A673 (cell line): ENCODE measurements around the gene LAS1L. TPM values are rescaled to one million over a fixed set of nuclear protein-coding genes. Genes with fewer than 3 reads are reported as not detected.

Experiments used
- BruUV-seq: library from RNA; stranded (reverse); fragments of 400-500 nt; replicated peaks from 2 replicates; lab custom pipeline; 2021; lab: Mats Ljungman, UMichigan
- CTCF ChIA-PET: fragments of 300-600 bp; sonication (Branson Sonifier 250); formaldehyde crosslinking; loops from one replicate; lab custom pipeline; 2022; ENCODE audit warnings: antibody characterized with exemption; lab: Charles Lee
- POLR2A ChIA-PET: fragments of 300-600 bp; sonication (Branson Sonifier 250); formaldehyde crosslinking; loops from one replicate; lab custom pipeline; 2022; ENCODE audit warnings: antibody characterized with exemption; ENCODE audit not compliant: low non-redundant PET; lab: Charles Lee
- DNase-seq: peaks from one replicate; pipeline ENCODE4 v3.0.0-alpha.2; 2015; ENCODE audit warnings: low spot score
- H3K27ac ChIP-seq: fragments of 200-600 bp; sonication (generic); 2 replicates; pipeline ENCODE4 v1.5.1; 2016; ENCODE audit warnings: mixed run types, low read depth, mild to moderate bottlenecking, mixed read lengths, antibody characterized with exemption, low read length; ENCODE audit not compliant: poor library complexity, severe bottlenecking
- H3K27me3 ChIP-seq: fragments of 200-600 bp; sonication (generic); replicated peaks from 2 replicates; pipeline ENCODE4 v1.6.1; 2017; ENCODE audit warnings: mixed run types, low read depth, mild to moderate bottlenecking, mixed read lengths, antibody characterized with exemption, low read length; ENCODE audit not compliant: insufficient read depth, poor library complexity
- H3K36me3 ChIP-seq: fragments of 200-600 bp; sonication (generic); 2 replicates; pipeline ENCODE4 v1.6.1; 2016; ENCODE audit warnings: mixed run types, mild to moderate bottlenecking, mixed read lengths, antibody characterized with exemption, low read length; ENCODE audit not compliant: insufficient read depth, poor library complexity, severe bottlenecking
- H3K4me1 ChIP-seq: fragments of 200-600 bp; sonication (generic); 2 replicates; pipeline ENCODE4 v1.6.1; 2017; ENCODE audit warnings: mixed run types, mild to moderate bottlenecking, mixed read lengths, antibody characterized with exemption, low read length; ENCODE audit not compliant: insufficient read depth, poor library complexity, severe bottlenecking
- H3K4me3 ChIP-seq: fragments of 200-600 bp; sonication (generic); 2 replicates; pipeline ENCODE4 v1.5.1; 2016; ENCODE audit warnings: low read depth, mixed run types, mild to moderate bottlenecking, mixed read lengths, low read length; ENCODE audit not compliant: poor library complexity, severe bottlenecking
- H3K9me3 ChIP-seq: fragments of 200-600 bp; sonication (generic); 2 replicates; pipeline ENCODE4 v1.6.1; 2016; ENCODE audit warnings: mixed run types, low read depth, mild to moderate bottlenecking, mixed read lengths, antibody characterized with exemption, low read length; ENCODE audit not compliant: poor library complexity, severe bottlenecking
- EZH2 ChIP-seq: fragments of 200-600 bp; sonication (generic); IDR thresholded peaks from 2 replicates; pipeline ENCODE4 v1.6.1; 2017; ENCODE audit warnings: borderline replicate concordance, low read depth, mild to moderate bottlenecking, mixed read lengths, antibody characterized with exemption, low read length; ENCODE audit not compliant: poor library complexity, severe bottlenecking
- intact Hi-C: fragments of 100-400 bp; cut with micrococcal nuclease; formaldehyde crosslinking; loops from one replicate; pipeline ENCODE4 v1.10.0; 2022; ENCODE audit not compliant: unreplicated experiment
- total RNA-seq: library from RNA; stranded (reverse); gene quantifications from 2 replicates; pipeline ENCODE4 v1.2.3, GENCODE V29; 2021
- TF ChIP-seq, protein P1 (sequence below): fragments of 300-800, 200-600 bp; sonication (generic); conservative IDR thresholded peaks from 2 replicates; pipeline ENCODE4 v1.5.1; 2017; ENCODE audit warnings: low read depth, mild to moderate bottlenecking, antibody characterized with exemption, low read length, moderate library complexity, mixed read lengths

LAS1L gene
- total RNA-seq, 1 experiment from 2014 or later: 66.9 TPM

DNA sequence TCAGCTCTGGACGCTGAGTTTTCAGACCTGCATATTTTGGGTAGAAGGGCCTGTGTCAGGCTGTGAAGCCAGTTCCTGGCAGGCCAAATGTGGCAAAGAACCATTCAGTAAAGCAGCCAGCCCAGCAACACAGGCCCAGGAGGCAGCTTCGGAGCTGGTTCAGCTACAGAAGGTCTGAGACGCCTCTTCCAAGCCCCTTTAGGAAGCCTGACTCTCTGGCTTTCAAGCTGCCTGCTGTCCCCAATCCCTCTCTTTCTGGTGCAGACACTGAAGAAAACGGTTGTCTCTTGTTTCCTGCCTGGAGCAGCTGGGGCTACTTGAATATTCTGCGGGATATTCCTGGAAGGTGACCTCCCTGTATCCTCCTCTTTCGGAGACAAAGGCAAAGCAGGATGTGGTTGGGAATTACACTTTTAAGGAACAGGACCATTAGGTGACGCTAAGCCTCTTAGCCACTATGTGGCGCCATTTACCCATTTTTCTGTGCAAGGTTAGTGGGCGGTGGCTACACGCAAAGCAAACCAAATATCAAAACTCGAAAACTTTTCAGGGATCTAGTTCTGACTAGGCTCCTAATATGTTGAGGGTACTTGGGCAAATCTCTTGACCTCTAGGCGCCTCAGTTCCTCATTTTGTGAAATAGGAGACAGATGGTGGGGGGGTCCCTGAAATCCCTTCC, 47.2 kb upstream of the LAS1L start:
- CTCF ChIA-PET: interaction anchor here (0.6 to 1.0 kb wide), 4 partner anchors 404 to 1150 kb away, joined by 3 to 6 read pairs (median 4); no protein-coding TSS in a partner anchor
- DNase-seq: peak; percentile 78
- TF ChIP-seq, protein P1, sequence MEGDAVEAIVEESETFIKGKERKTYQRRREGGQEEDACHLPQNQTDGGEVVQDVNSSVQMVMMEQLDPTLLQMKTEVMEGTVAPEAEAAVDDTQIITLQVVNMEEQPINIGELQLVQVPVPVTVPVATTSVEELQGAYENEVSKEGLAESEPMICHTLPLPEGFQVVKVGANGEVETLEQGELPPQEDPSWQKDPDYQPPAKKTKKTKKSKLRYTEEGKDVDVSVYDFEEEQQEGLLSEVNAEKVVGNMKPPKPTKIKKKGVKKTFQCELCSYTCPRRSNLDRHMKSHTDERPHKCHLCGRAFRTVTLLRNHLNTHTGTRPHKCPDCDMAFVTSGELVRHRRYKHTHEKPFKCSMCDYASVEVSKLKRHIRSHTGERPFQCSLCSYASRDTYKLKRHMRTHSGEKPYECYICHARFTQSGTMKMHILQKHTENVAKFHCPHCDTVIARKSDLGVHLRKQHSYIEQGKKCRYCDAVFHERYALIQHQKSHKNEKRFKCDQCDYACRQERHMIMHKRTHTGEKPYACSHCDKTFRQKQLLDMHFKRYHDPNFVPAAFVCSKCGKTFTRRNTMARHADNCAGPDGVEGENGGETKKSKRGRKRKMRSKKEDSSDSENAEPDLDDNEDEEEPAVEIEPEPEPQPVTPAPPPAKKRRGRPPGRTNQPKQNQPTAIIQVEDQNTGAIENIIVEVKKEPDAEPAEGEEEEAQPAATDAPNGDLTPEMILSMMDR: peak; percentile 86
- no peak for TF ChIP-seq EZH2
- Histone ChIP-seq H3K4me3 (no peak overlapping the region), H3K9me3 (no peaks in the 10 kb centered on the region), H3K4me1 (no peaks in the 10 kb centered on the region), H3K27ac (no peak overlapping the region), H3K36me3 (no peaks in the 10 kb centered on the region), H3K27me3 (no peaks in the 10 kb centered on the region)
- intact Hi-C loops: loop anchor here (1.0 to 5.0 kb wide), 4 partner anchors 405 to 1149 kb away; no protein-coding TSS in a partner anchor
- POLR2A ChIA-PET: no interaction called here
- BruUV-seq: no TSS peak

DNA sequence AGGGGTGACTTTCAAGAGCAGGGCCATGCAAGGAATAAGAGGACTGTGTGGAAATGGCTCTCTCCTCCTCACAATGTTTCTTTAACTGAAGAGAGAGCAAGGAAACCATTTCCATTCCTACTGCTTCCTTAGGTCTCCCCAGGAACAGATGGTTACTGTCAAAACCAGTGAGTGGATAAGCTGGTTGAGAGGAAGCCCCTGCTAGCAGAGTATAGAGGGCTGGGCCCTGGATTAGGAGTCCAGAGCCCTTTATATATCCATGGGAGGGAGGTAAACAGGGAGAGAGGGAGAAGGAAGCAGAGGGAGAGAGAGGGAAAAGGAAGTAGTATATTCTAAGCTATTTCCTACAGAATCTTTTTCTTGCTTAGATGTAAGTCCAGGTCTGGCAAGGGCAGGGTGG, 43.8 kb upstream of the LAS1L start:
- no peak for TF ChIP-seq EZH2
- TF ChIP-seq, protein P1: no peak
- POLR2A ChIA-PET: no interaction called here

DNA sequence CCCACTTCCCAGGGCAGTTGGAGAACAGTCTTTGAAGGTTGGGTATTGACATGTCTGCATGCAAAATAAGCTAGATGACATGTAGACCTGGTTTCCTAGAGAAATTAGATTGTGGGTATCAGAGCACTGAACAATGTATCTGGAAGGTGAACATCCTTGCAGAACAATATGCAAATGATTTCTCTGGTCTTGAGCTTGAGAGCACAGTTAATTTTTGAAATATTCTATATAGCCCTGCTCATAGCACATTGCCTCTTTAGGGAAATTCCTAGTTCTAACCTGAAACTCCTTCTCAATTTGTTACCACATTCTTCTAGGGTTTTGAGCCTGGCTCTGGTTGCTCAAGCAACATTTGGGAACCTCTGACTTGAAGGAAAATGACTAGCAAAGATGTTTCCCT, 41.6 kb upstream of the LAS1L start:
- DNase-seq: no peak
- TF ChIP-seq, protein P1: no peak
- TF ChIP-seq EZH2: no peak
- ChIA-PET CTCF (no interaction called here), POLR2A (no interaction called here)
- BruUV-seq: no TSS peak
- H3K4me3 ChIP-seq: no peak overlapping the region
- no peaks in the 10 kb centered on the region for H3K4me1 ChIP-seq
- no peak overlapping the region for H3K27ac ChIP-seq
- intact Hi-C loops: no loop called here
- no peaks in the 10 kb centered on the region for H3K27me3 ChIP-seq
- no peaks in the 10 kb centered on the region for H3K36me3 ChIP-seq
- no peaks in the 10 kb centered on the region for H3K9me3 ChIP-seq

More for the DNA sequence above, 43.8 kb upstream of the LAS1L start:
- Histone ChIP-seq H3K9me3 (no peaks in the 10 kb centered on the region), H3K4me1 (no peaks in the 10 kb centered on the region), H3K4me3 (no peak overlapping the region), H3K27me3 (no peaks in the 10 kb centered on the region), H3K27ac (no peak overlapping the region), H3K36me3 (no peaks in the 10 kb centered on the region)
- intact Hi-C loops: no loop called here
- CTCF ChIA-PET: no interaction called here
- no peak for DNase-seq
- no TSS peak for BruUV-seq
